Vagina (tissue), 2 donors: ENCODE measurements around the gene CAP2. TPM values are rescaled to one million over a fixed set of nuclear protein-coding genes. Genes with fewer than 3 reads are reported as not detected.

Source experiments
- DNase-seq, 2 donors: peaks; one replicate each; pipeline ENCODE4 v3.0.0-alpha.2; 2017; ENCODE audit errors: extremely low spot score in 2 of 2
- H3K27ac ChIP-seq: fragments of 200-600 bp; sonication (generic); one replicate; pipeline ENCODE4 v1.5.1; 2019
- H3K27me3 ChIP-seq: fragments of 200-600 bp; sonication (generic); one replicate; pipeline ENCODE4 v1.5.1; 2019
- H3K36me3 ChIP-seq, 2 donors: fragments of 200-600 bp; sonication (generic); one replicate each; pipeline ENCODE4 v1.5.1; 2017 to 2019
- H3K4me1 ChIP-seq: fragments of 200-600 bp; sonication (generic); one replicate; pipeline ENCODE4 v1.5.1; 2019
- H3K4me3 ChIP-seq, 2 donors: fragments of 200-600 bp; sonication (generic); 1 replicate in 1 of 2; 2 replicates in 1 of 2; pipeline ENCODE4 v1.5.1; 2016 to 2019
- H3K9me3 ChIP-seq: fragments of 200-600 bp; sonication (generic); one replicate; pipeline ENCODE4 v1.5.1; 2019
- CTCF ChIP-seq, 3 experiments: fragments of 450-650 bp in 2 of 3; fragments of 200-600 bp in 1 of 3; sonication (generic) in 1 of 3; IDR thresholded peaks; one replicate each; pipeline ENCODE4 v1.5.1; 2017 to 2019; ENCODE audit warnings: antibody characterized with exemption in 3 of 3, mild to moderate bottlenecking in 2 of 3, moderate library complexity in 2 of 3
- POLR2A ChIP-seq, 2 donors: fragments of 450-650 bp; IDR thresholded peaks; one replicate each; pipeline ENCODE4 v1.6.1; 2017; ENCODE audit warnings: antibody characterized with exemption in 2 of 2, mild to moderate bottlenecking in 2 of 2, moderate library complexity in 2 of 2
- POLR2AphosphoS5 ChIP-seq, 2 donors: sonication (generic); formaldehyde crosslinking; IDR thresholded peaks; one replicate each; pipeline ENCODE4 v1.9.0; 2017; ENCODE audit warnings: antibody characterized with exemption in 2 of 2, mild to moderate bottlenecking in 2 of 2, low read depth in 1 of 2; ENCODE audit not compliant: insufficient read depth in 1 of 2
- intact Hi-C: fragments of 100-400 bp; cut with DNase I; formaldehyde crosslinking; loops from one replicate; pipeline ENCODE4 v1.15.1; 2023
- total RNA-seq: library from RNA; depleted of rRNA; stranded (reverse); fragments of >200 nt; gene quantifications from one replicate; pipeline ENCODE4 v1.2.3, GENCODE V29; 2016

The CAP2 gene
- total RNA-seq, 1 donor from 2014 or later: 9.6 TPM

DNA sequence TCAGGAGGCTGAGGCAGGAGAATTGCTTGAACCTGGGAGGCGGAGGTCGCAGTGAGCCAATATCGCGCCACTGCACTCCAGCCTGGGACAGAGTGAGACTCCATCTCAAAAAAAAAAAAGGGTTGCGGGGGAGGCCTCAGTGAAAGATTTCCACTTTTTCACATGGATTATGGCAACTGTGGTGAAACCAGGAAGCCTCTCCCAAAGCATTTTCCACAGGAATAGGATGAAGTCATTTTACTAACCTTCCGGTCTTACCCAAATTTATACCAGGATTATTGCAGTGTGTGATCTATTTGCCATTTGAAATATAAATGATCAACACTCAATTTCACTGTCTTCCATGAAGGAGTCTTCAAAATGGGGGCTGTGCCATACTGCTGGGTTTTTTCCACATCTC, 113.1 kb downstream of the CAP2 start:
- intact Hi-C loops: no loop called here
- H3K36me3 ChIP-seq: no peaks in the 10 kb centered on the region
- no peak for DNase-seq
- no peaks in the 10 kb centered on the region for H3K27me3 ChIP-seq
- TF ChIP-seq POLR2AphosphoS5 (IDR thresholded peaks at IDR 0.05; ENCODE audit: insufficient read depth in 1 of 2, low read depth in 1 of 2): no peak
- TF ChIP-seq CTCF (IDR thresholded peaks at IDR 0.05): no peak
- no peak overlapping the region for H3K4me3 ChIP-seq
- H3K4me1 ChIP-seq: no peaks in the 10 kb centered on the region
- H3K9me3 ChIP-seq: no peaks in the 10 kb centered on the region
- no peak overlapping the region for H3K27ac ChIP-seq

DNA sequence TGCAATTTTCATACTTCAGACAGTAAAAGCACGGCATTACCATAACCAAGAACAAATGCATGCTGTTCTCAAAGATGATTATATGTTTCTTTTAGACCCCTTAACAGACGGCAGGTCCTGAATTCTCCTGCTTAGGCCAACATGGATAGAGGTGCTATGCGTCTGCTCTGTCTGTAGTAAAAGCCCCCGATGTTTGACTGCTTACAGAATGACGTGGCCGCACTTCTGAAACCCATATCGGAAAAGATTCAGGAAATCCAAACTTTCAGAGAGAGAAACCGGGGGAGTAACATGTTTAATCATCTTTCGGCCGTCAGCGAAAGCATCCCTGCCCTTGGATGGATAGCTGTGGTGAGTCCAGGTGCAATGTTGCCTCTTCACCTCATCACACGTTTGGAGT, 113.6 kb downstream of the CAP2 start:
- no peaks in the 10 kb centered on the region for H3K27me3 ChIP-seq
- H3K4me3 ChIP-seq: no peak overlapping the region
- no peak for DNase-seq
- H3K36me3 ChIP-seq: no peaks in the 10 kb centered on the region
- TF ChIP-seq POLR2A (IDR thresholded peaks at IDR 0.05) (no peak), POLR2AphosphoS5 (IDR thresholded peaks at IDR 0.05; ENCODE audit: insufficient read depth in 1 of 2, low read depth in 1 of 2) (no peak), CTCF (IDR thresholded peaks at IDR 0.05) (no peak)
- H3K4me1 ChIP-seq: no peaks in the 10 kb centered on the region
- no peak overlapping the region for H3K27ac ChIP-seq
- H3K9me3 ChIP-seq: no peaks in the 10 kb centered on the region
- intact Hi-C loops: no loop called here

GRCh38 chr6:17511084-17511483, 117.7 kb downstream of the CAP2 start:
- no peaks in the 10 kb centered on the region for H3K27me3 ChIP-seq
- H3K9me3 ChIP-seq: no peaks in the 10 kb centered on the region
- DNase-seq: no peak
- H3K27ac ChIP-seq: no peak overlapping the region
- intact Hi-C loops: no loop called here
- H3K4me1 ChIP-seq: no peaks in the 10 kb centered on the region
- H3K36me3 ChIP-seq: no peaks in the 10 kb centered on the region
- H3K4me3 ChIP-seq: no peak overlapping the region
- TF ChIP-seq POLR2AphosphoS5 (IDR thresholded peaks at IDR 0.05; ENCODE audit: insufficient read depth in 1 of 2, low read depth in 1 of 2) (no peak), POLR2A (IDR thresholded peaks at IDR 0.05) (no peak), CTCF (IDR thresholded peaks at IDR 0.05) (no peak)

GRCh38 chr6:17511580-17511979, 118.2 kb downstream of the CAP2 start:
- Histone ChIP-seq H3K36me3 (no peaks in the 10 kb centered on the region), H3K27me3 (no peaks in the 10 kb centered on the region), H3K4me1 (no peaks in the 10 kb centered on the region), H3K27ac (no peak overlapping the region), H3K9me3 (no peaks in the 10 kb centered on the region), H3K4me3 (no peak overlapping the region)
- TF ChIP-seq POLR2A (IDR thresholded peaks at IDR 0.05) (no peak), POLR2AphosphoS5 (IDR thresholded peaks at IDR 0.05; ENCODE audit: insufficient read depth in 1 of 2, low read depth in 1 of 2) (no peak), CTCF (IDR thresholded peaks at IDR 0.05) (no peak)
- intact Hi-C loops: no loop called here
- no peak for DNase-seq

- no peaks in the 10 kb centered on the region for H3K36me3 ChIP-seq
- H3K4me1 ChIP-seq: peaks cover 8% of the 10 kb centered on the region
- H3K27me3 ChIP-seq: no peaks in the 10 kb centered on the region
- TF ChIP-seq POLR2A (IDR thresholded peaks at IDR 0.05) (no peak), POLR2AphosphoS5 (IDR thresholded peaks at IDR 0.05; ENCODE audit: insufficient read depth in 1 of 2, low read depth in 1 of 2) (no peak), CTCF (IDR thresholded peaks at IDR 0.05) (no peak)
- H3K27ac ChIP-seq: no peak overlapping the region
- no peak overlapping the region for H3K4me3 ChIP-seq
- intact Hi-C loops: no loop called here
- DNase-seq: no peak
- no peaks in the 10 kb centered on the region for H3K9me3 ChIP-seq
Observed at GRCh38 chr6:17519120-17519519, 125.7 kb downstream of the CAP2 start.
